NCI-H2196 (cell line): ENCODE data around the gene SERPINE2.
"Not testable (repeated sequence)": the region's sequence is repeated elsewhere in the genome, so short reads cannot be mapped to it uniquely, and the experiment has no call there.

Experiments
- DNase-seq: peaks from one replicate; lab custom pipeline; 2025; ENCODE audit not compliant: unreplicated experiment; lab: John Stamatoyannopoulos, UW

Gene SERPINE2

DNA sequence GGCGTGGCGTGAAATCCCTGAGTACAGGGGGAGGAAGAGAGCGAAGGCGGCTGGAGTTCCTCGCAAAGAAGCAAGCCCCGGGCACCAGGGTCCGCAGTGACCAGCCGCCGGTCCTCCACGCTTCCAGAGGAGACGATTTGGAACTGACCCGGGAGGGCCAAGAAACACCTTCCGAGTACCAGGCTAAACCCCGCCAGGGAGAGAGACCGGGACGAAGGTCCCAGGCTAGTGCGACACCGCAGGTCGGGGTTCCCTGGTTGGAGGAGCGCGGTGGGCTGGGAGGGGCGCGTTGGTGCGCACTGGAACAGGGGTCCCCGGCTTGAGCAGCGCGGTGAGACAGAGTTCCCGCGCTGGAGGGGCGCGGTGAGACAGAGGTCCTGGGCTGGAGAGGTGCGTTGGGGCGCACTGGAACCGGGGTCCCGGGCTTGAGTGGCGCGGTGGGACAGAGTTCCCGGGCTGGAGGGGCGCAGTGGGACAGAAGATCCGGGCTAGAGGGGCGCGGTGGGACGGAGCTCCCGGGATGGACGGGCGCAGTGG is 94.9 kb downstream of the SERPINE2 start:
- DNase-seq, result no peak

DNA sequence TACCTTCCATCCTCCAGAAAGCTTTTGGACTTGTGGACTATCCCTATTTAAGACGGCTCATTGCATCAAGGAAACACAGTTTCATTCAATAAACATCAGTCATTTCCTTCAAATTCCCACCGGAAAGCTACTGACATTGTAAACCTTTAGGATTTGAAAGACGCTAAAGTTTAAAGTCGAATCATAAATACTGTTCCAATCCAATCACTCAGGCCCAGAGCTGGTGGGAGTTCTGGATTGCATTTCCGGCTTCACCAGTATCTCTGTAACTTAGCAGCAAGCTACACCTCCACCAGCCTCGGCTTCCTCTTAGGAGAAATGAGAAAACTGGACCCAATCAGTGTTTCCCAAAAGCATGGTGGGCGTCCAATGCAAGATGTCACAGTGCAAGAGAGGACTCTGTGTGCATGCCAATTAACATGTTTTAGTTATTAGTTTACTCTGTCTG is 95.5 kb downstream of the SERPINE2 start:
- DNase-seq, result no peak

DNA sequence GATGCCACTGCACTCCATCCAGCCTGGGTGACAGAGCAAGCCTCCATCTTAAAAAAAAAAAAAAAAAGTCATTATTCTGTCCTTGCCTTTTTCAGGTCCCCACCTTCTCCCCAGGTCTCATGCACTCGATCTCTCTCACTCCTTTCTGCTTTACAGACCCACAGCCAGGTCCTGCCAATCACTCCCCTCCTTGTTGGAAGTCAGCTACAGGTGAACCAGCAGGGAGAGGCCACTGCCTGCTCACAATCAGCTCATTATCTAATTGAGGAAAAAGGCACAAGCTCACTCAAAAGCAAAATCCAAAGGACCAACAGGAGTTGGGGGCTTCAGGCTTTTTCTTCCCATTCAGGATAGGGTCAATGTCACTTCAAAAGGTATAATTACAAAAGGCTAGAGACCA is 96.0 kb downstream of the SERPINE2 start:
- no peak for DNase-seq

DNA sequence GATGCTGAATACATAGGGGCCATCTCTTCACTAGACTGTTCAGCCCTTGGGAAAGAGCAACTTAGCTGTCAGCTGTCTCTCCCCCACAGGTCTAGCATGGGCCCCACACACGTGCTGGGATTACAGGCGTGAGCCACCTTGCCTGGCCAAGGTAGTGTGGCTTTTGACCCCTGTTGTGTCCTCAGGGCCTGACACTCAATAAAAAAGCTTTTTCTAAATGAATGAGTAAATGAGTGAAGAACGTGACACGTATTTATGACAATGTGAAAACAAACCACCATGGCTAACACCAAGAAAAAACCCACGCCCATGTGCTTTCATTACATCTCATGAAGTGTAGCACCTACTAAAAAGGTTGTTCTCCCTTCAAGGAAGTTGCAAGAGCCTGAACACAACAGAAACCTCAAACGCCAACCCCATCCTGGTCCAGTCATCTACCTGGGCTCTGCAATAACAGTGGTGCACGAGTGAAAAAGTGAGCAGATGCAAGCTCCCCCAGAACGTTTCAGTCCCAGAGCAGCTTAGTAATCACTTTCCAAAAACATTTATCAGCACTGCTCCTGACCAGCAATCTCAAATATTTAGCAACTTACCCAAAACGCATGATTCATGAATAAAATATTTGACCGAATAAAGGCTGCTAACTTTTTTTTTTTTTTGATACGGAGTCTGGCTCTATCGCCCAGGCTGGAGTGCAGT is 97.4 kb downstream of the SERPINE2 start:
- DNase-seq, result no peak

DNA sequence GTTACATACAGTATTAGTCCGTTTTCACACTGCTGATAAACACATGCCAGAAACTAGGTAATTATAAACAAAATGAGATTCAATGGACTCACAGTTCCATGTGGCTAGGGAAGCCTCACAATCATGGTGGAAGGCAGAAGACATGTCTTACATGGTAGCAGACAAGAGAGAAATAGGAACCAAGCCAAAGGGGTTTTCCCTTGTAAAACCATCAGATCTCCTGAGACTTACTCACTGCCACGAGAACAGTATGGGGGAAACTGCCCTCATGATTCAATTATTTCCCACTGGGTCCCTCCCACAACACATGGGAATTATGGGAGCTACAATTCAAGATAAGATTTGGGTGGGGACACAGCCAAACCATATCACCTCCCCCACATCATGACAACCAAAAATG is 99.6 kb downstream of the SERPINE2 start:
- not testable (repeated sequence) for DNase-seq

DNA sequence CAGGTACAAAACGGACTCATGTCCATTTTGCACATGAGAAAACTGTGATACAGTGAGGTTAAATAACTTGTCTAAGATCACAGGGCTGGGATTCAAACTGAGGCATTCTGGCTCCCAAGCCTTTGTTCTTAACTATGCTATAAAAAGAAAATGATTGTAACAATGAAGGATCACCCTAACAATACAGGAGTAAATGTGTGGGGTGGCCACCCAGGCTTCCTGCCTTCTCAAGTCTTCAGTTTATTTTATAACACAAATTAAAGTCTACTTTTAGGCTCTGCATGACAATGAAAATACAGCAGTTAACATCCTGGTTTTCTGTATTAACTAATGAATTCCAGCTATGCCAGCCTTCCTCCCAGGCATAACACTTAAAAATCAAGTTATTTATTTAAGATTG is 101.6 kb downstream of the SERPINE2 start:
- no peak for DNase-seq

DNA sequence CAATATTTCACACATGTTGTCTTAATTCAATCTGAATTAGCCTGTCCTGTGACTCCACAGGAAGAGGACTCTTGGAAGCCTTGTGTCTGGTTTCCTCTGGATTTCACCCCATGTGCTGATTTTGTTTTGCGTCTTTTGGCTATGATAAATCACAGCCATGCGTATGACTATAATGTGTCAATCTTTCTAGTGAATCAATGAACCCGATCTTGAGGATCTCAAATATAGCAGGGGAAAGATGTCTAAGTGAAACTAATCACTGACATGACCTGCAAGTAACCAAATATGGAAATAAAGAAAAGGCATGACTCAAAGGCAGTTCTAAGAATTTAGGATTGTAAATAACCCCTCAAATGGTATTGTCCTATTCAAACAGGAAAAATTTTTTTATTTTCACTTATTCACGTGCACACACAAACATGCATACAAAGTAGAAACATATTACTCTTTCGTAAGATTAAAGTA is 102.2 kb downstream of the SERPINE2 start:
- no peak for DNase-seq

DNA sequence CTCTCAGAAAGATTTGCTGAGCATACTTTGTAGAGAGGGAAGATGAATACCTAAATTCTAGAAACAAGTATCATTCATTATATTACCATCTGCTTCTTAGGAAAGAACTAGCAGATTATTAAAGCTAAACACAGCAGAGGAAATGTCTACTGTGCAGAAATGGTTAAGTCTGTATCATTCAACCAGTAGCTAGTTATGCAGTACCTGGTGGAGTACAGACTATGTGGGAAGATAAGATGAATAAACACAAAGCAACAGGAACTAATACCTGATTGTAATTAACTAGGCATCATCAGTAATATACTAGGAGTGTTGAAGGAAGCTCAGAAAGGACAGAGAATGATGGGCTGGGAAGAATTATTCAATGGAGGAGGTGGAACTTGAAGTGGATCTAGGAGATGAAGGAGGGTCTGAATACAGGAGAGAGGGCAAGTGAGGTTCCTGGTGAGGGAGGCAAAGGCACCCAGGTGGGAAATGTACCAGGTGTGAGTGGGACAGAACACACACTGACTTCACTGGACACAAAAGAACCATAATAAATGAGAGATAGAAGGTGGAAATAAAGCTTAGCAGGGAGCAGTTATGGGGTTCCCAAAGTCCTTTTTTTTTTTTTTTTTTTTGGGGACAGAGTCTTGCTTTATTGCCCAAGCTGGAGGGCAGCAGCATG is 103.5 kb downstream of the SERPINE2 start:
- DNase-seq, result no peak

DNA sequence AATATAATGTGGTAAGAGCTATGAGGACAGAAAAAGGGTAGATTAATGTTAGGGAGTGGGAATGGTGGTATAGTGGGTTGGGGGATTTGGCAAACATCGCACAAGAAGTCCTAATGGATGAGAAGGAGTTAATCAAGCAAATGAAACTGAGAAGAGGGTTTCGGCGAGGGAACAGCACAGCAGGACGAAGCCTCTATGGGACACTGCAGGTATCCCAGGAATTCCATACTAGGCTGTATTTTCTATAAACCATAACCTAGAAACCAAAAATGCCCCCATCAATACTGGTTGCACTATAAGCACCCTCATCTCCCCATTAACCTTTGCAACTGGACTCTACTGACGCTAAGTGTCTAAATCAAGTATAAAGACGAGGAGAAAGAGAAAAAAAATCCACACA is 104.2 kb downstream of the SERPINE2 start:
- no peak for DNase-seq

DNA sequence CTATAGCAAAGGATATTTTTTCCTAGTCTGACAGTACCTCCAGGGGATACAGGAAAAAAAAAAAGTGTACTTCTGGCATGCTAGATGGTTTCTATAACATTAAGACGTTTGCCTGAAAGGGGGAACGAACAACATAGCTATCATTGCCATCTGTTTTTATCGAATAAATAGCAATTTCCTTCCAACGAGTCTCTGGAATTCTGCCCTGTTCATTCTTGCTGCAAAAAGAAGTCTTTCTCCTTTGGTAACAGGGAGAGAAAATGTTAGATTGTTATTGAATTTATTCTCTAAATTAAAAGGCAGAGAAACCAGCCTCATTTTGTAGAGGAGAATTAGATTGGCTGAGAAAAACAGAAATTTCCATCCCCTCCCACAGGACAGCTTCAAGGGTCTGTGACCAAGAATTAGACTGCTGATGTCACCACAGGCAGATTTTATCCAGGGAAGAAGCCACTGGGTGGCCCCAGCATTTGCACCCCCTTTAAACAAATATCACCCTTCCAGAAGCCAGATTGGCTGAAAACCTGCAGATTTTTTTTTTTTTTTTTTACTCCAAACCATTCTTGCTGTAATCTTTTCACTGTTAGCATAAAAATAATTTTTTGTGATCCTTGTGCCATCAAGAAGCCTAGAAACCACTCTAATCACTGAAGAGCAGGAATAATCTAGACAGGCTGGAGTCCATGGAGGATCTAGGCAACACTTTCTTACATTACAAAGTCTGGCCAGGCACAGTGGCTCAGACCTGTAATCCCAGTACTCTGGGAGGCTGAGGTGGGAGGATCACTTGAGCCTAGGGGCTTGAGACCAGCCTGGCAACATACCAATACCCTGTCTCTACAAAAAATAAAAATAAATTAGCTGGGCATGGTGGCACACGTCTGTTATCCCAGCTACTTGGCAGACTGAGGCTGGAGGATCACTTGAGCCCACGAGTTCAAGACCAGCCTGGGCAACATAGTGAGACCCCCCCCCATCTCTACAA is 106.0 kb downstream of the SERPINE2 start:
- no peak for DNase-seq

DNA sequence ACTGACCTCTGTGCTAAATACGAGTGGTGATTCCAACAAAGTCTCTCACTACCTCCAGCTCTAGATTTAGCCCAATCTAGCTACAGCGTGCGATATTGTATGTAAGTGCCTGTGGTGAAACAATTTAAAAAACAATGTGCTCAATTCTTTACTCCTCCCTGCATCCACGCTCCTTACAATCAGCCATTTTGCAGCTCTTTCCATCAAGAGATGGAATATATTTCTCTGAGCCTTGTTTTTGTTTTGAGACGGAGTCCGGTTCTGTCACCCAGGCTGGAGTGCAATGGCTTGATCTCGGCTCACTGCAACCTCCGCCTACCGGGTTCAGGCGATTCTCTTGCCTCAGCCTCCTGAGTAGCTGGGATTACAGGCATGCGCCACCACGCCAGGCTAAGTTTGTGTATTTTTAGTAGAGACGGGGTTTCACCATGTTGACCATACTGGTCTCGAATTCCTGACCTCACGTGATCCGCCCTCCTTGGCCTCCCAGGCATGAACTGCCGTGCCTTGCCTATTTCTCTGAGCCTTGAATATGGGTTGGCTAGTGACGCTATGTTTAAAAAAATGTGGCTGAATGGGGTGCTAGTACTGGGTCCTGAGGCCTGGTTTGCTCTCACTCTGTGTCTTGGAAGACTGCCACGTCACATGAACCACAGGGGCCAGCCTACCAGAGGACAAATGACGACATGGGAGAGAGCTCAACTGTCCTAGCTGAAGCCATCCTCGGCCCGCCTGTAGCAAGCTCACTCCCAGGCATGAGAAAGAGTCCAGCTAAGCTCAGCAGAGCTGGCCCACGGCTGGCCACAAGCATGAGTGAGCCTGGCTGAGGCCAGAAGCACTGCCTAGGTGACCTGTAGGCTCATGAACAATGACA is 108.7 kb downstream of the SERPINE2 start:
- no peak for DNase-seq

DNA sequence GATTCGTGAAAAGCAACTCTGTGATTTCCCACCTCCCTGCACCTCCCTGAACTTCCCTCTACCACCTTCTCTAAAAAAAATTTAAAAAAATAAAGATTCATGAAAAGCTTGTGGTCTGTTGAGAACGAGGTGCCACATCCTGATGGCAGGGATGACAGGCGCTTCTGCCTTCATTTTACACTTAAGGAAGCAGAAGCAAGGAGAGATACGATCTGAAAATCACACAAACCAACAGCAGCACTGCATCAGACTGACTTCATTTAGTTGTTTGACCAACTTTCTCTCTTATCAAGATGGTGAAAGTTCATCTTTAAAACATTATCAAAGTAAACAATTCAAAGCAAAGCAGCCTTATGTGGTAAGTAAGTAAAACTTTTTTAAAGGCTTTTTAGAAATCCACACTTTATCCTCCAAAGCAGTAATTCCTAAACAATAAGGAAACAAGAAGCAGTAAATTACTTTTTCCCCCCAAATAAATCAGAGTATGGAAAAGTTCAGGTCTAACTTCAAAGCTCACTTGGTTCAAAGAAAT is 109.4 kb downstream of the SERPINE2 start:
- DNase-seq, result no peak

DNA sequence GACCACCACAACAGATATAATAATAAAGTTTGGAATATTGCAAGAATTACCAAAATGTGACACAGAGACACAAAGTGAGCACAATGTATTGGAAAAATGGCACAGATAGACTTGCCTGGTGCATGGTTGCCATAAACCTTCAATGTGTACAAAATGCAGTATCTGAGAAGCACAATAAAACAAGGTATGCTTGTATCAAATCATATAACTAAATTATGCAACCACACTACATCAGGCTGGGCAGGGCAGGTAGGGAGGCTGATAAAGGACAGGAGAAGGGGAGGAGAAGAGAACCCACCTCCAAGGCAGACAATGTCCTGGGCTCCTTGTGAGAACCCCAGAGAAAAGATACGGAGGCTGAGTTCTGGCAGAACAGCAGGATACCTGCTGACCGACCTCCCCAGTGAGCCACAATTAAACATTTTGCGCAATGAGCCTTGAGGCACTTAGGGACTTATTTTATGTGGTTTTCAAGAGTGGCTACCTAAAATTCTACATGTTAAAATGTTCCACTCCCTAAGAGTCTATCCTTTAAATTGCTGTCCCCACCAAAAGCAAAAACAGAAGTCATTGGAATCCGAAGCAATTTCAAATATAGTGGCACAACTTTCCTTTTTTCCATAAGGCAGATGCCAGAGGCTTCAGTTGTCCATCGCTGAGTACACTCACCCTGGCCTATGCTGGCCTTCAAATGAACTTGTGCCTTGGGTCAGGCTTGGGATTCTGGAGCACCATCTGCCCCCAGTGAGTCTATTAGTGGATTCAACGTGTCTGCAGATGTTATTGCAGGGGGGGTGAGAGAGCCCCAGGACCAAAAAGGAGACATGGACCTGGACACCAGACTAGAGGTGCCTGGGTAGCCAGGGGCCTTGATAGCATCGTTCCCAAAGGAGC is 110.7 kb downstream of the SERPINE2 start:
- no peak for DNase-seq

DNA sequence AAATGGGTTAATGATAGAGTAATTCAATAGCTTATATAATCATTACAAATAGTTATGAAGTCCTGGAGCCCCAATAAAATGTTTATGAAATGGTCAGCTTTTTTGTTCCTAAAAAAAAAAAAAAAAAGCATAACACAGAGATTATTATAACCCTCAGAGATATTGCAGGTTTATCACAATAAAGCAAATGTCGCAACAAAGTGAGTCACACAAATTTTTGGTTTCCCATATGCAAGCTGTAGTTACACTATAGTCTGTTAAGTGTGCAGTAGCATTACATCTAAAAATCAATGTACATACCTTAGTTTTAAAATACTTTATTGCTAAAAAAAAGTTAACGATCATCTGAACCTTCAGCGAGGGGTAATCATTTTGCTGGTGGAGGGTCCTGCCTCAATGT is 114.0 kb downstream of the SERPINE2 start:
- DNase-seq, result no peak
